CD4-positive, CD25-positive, alpha-beta regulatory T cell (primary cell): ENCODE measurements around the gene MMP28. TPM values are rescaled to one million over a fixed set of nuclear protein-coding genes. Genes with fewer than 3 reads are reported as not detected.

Source experiments
- ATAC-seq, 2 donors: fragments of 150-1000 bp; cut with Tn5 transposase; one replicate each; pipeline ENCODE4 v1.10.0; 2021; ENCODE audit warnings: low read depth in 2 of 2, moderate number of reproducible peaks in 2 of 2, moderate library complexity in 1 of 2
- DNase-seq, 3 donors: peaks; one replicate each; pipeline versions ENCODE4 v3.0.0 to v3.0.0-alpha.2; 2012 to 2022; ENCODE audit warnings: mixed read lengths in 1 of 3
- H3K27ac ChIP-seq: one replicate; pipeline ENCODE4 v1.7.0; 2013; ENCODE audit warnings: mild to moderate bottlenecking, low read length; ENCODE audit not compliant: insufficient read depth, poor library complexity, severe bottlenecking
- H3K27me3 ChIP-seq: one replicate; pipeline ENCODE4 v1.7.0; 2013; ENCODE audit warnings: low read length; ENCODE audit not compliant: control insufficient read depth, insufficient read depth
- H3K36me3 ChIP-seq: one replicate; pipeline ENCODE4 v1.7.0; 2013; ENCODE audit warnings: mild to moderate bottlenecking, low read length, moderate library complexity; ENCODE audit not compliant: control insufficient read depth, insufficient read depth
- H3K4me1 ChIP-seq: 2 replicates; pipeline ENCODE4 v1.7.0; 2013; ENCODE audit warnings: mild to moderate bottlenecking, low read length; ENCODE audit not compliant: insufficient read depth, control insufficient read depth, poor library complexity, severe bottlenecking
- H3K4me3 ChIP-seq: one replicate; pipeline ENCODE4 v1.7.0; 2013; ENCODE audit warnings: low read depth, mild to moderate bottlenecking, low read length, moderate library complexity
- H3K9me3 ChIP-seq, 2 experiments: 1 replicate in 1 of 2; 2 replicates in 1 of 2; pipeline ENCODE4 v1.7.0; 2013; ENCODE audit warnings: low read length in 2 of 2, mild to moderate bottlenecking in 1 of 2, moderate library complexity in 1 of 2; ENCODE audit not compliant: control insufficient read depth in 2 of 2
- H3K27ac Mint-ChIP-seq, 3 donors: one replicate each; pipeline ENCODE4 v1.8.0; 2020 to 2022; ENCODE audit warnings: mild to moderate bottlenecking in 3 of 3, mixed read lengths in 3 of 3, moderate library complexity in 2 of 3
- H3K27me3 Mint-ChIP-seq: one replicate; pipeline ENCODE4 v1.8.0; 2022; ENCODE audit warnings: mild to moderate bottlenecking, mixed read lengths
- H3K36me3 Mint-ChIP-seq: one replicate; pipeline ENCODE4 v1.8.0; 2020; ENCODE audit warnings: mixed read lengths
- H3K4me1 Mint-ChIP-seq, 4 donors: one replicate each; pipeline ENCODE4 v1.8.0; 2020 to 2022; ENCODE audit warnings: mixed read lengths in 4 of 4, mild to moderate bottlenecking in 1 of 4
- H3K4me3 Mint-ChIP-seq, 4 donors: one replicate each; pipeline ENCODE4 v1.8.0; 2020 to 2022; ENCODE audit warnings: mild to moderate bottlenecking in 4 of 4, mixed read lengths in 4 of 4, moderate library complexity in 3 of 4
- H3K9me3 Mint-ChIP-seq, 7 donors: one replicate each; pipeline ENCODE4 v1.8.0; 2020 to 2022; ENCODE audit warnings: mixed read lengths in 7 of 7, mild to moderate bottlenecking in 3 of 7, moderate library complexity in 2 of 7
- polyA plus RNA-seq, 4 donors: library from polyadenylated mRNA; unstranded; fragments of 300-500 nt; fragmentation: Illumina TruSeq; gene quantifications; one replicate each; pipeline ENCODE4 v1.2.3, GENCODE V29; 2021
- total RNA-seq: library from RNA; stranded (reverse); gene quantifications from one replicate; pipeline ENCODE4 v1.2.3, GENCODE V29; 2022

The MMP28 gene
- total and polyA plus RNA-seq, 5 donors from 2014 or later: 0.80 to 4.3 (median 2.7) TPM; not detected in 2

DNA sequence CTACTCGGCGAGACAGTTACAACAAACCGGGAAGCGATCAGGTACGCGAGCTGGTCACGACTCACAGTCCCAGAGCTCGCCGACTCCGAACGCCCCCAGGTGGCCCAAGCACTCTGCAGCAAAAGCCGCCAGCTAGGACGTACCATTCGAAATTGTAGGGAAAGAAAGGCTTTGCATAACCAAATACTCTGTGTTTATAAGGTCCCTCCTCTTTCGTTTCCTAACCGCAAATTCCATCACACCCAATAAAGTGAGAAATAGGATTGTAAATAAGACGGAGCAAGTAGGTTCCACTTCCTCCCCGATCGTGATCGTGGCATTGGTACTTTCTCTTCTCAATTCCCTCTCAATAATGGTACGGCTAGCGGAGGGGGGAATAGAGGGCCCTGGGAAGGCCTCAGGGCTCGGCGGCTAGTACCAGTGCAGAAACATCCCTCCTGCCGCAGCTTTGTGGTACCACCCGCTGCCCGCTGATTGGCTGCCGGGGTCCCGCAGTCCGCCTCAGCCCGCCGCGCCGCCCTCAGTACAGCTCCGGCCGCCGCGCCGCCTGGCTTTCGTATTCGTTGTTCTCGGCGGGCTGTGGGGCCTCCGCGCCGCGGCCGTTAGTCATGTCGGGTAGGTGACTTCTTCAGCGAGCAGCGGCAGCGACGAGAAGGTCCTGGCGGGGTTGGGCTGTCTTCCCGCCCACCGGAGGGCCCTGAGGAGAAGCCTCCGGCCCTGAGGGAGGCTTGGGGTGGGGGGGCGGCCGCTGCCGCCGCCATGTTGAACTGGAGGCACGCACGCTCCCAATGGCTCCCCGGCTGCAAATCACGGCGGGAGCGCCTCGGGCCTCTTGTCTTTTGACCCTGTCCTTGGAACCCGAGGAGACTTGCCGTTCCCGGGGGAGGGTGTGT lies 13.8 kb upstream of the MMP28 start, which contains the start of gene TAF15:
TAF15 (plus strand) TSS at position 523 of the 893 bp plus-strand sequence; CDS start at position 609, 86 bp downstream.
- Histone ChIP-seq H3K4me3 (peak within 1 kb of the TSS; percentile 96), H3K27me3 (no peaks in the 10 kb centered on the region), H3K36me3 (no peaks in the 10 kb centered on the region), H3K4me1 (peaks cover 44% of the 10 kb centered on the region), H3K27ac (peak within 1 kb of the TSS; percentile 89), H3K9me3 (no peaks in the 10 kb centered on the region)
- ATAC-seq (peak; percentile 96), DNase-seq (peak; percentile 94 to 99 (median 98))
- peak within 1 kb of the TSS; percentile 98 to 99 (median 99) for H3K27ac Mint-ChIP-seq
- H3K4me1 Mint-ChIP-seq: peaks cover 23 to 66% (median 46%) of the 10 kb centered on the region in 4 donors
- H3K36me3 Mint-ChIP-seq: peaks cover 5% of the 10 kb centered on the region
- no peaks in the 10 kb centered on the region for H3K9me3 Mint-ChIP-seq
- H3K27me3 Mint-ChIP-seq: no peaks in the 10 kb centered on the region
- H3K4me3 Mint-ChIP-seq: peak within 1 kb of the TSS; percentile 89 to 97 (median 96)

DNA sequence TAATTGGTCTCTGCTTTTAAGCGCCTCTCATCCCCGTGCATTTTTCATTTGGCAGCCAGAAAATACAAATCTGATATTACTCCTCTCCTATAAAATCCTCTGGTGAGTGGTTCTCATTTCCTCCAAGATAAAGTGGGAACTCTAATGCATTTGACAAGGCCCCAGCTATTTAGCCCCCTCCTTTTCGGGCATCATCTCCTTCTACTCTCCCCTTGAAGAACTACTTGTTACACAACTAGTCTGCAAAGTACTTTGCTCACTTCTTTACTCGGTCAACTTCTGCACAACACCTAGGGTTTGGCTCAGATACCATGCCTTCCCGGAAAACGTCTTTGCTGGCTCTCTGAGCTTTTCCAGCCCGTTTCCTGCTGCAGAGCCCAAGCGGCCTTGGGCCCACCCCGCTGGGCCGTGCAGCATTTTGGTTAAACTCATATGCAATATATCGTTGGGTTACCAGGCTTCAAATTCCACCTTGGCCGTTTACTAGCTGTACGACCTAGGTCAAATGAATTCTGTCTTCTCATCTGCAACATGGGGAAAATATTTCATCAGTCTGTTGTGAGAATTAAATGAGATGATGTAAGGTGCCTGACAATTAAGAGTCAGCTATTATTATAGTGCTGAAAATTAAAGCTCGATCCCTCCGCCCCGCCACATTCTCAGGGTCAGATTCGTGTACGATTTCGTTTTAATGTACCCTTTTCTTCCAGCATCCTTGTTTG lies 13.0 kb upstream of the MMP28 start:
- ATAC-seq (no peak), DNase-seq (no peak)
- Histone ChIP-seq H3K4me1 (peaks cover 43% of the 10 kb centered on the region), H3K4me3 (peak overlapping the region; percentile 96), H3K36me3 (no peaks in the 10 kb centered on the region), H3K27ac (peak overlapping the region; percentile 89), H3K27me3 (no peaks in the 10 kb centered on the region), H3K9me3 (no peaks in the 10 kb centered on the region)
- Mint-ChIP-seq H3K27me3 (no peaks in the 10 kb centered on the region), H3K4me1 (peaks cover 17 to 59% (median 40%) of the 10 kb centered on the region in 4 donors), H3K4me3 (peak overlapping the region; percentile 89 to 97 (median 96)), H3K36me3 (no peaks in the 10 kb centered on the region), H3K27ac (peak overlapping the region; percentile 98 to 99 (median 99)), H3K9me3 (no peaks in the 10 kb centered on the region)

DNA sequence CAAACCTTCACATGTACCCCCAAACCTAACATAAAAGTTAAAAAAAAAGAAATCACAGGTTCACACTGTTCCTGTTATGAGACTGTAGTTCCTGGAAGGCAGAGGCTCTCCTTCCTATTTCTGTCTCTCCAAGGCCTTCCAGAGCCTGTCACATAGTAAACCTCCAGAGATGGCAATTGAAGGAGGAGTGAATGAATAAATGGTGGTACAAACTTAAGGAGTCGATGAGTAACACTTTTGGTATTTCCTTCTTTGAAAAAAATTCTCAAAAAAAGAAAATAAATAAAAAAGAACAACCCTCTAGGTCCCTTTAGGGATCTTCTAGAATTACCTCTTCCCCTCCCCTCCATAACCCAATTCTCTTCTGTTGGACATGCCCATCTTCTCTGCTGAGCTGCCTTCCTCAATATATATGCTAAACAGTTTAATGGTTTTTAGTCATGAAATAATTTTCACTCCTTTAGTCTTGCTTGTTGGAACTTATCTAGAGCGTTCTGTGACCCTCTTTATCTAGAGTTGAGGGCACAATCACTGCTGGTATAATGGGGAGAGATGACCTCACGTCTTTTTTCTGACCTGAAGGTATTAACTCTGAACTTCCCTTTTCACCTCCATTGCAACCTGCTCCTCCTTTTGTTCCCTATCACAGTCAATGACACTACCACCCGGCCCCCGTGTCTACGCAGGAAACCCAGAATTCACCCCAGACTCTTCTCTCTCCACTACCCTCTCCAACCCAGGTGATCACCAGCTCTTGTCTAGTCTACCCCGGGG lies 12.1 kb upstream of the MMP28 start:
- Mint-ChIP-seq H3K9me3 (no peaks in the 10 kb centered on the region), H3K36me3 (no peaks in the 10 kb centered on the region), H3K4me1 (peaks cover 10 to 53% (median 34%) of the 10 kb centered on the region in 4 donors), H3K4me3 (peak overlapping the region in 3 of 4 donors; percentile 35 to 89 (median 39)), H3K27me3 (no peaks in the 10 kb centered on the region), H3K27ac (peak overlapping the region; percentile 38 to 98 (median 67))
- Histone ChIP-seq H3K27me3 (no peaks in the 10 kb centered on the region), H3K9me3 (no peaks in the 10 kb centered on the region), H3K4me3 (no peak overlapping the region), H3K4me1 (peaks cover 37% of the 10 kb centered on the region), H3K36me3 (no peaks in the 10 kb centered on the region), H3K27ac (peak overlapping the region; percentile 89)
- ATAC-seq: no peak
- DNase-seq: no peak

DNA sequence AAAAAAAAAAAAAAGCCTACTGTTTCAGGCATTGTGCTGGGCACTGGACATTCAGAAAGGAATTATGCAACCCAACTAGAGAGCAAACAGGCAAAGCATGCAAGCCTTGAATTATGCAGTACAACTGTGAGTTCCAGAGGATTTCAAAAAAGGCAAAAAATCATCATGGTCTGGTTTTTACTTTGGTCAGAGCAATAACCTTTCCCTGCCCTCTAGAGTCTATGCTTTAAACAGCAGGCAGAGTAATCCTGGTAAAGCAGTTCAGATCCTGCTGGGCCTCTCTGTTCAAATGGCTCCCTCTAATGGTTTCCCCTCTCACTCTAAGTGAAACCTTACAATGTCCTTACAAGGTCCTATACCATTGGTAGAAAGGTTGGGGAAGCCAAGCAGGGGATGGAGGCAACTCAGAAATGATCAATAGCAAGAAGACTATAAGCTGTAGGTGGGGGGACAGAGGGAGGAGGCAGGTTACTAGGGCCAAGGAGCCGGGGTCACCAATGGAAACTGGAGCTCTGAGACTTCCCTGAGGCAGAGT lies 9.3 kb upstream of the MMP28 start:
- peak in 2 of 3 donors; percentile 63 to 90 for DNase-seq
- Mint-ChIP-seq H3K36me3 (no peaks in the 10 kb centered on the region), H3K4me1 (peaks cover 0 to 39% (median 16%) of the 10 kb centered on the region in 4 donors), H3K27ac (no peak overlapping the region), H3K9me3 (no peaks in the 10 kb centered on the region), H3K4me3 (peak overlapping the region in 1 of 4 donors; percentile 64), H3K27me3 (peaks cover 5% of the 10 kb centered on the region)
- H3K36me3 ChIP-seq: no peaks in the 10 kb centered on the region
- H3K27ac ChIP-seq: no peak overlapping the region
- no peaks in the 10 kb centered on the region for H3K9me3 ChIP-seq
- no peak overlapping the region for H3K4me3 ChIP-seq
- H3K4me1 ChIP-seq: peaks cover 12% of the 10 kb centered on the region
- no peaks in the 10 kb centered on the region for H3K27me3 ChIP-seq
- ATAC-seq: peak; percentile 10 to 14

DNA sequence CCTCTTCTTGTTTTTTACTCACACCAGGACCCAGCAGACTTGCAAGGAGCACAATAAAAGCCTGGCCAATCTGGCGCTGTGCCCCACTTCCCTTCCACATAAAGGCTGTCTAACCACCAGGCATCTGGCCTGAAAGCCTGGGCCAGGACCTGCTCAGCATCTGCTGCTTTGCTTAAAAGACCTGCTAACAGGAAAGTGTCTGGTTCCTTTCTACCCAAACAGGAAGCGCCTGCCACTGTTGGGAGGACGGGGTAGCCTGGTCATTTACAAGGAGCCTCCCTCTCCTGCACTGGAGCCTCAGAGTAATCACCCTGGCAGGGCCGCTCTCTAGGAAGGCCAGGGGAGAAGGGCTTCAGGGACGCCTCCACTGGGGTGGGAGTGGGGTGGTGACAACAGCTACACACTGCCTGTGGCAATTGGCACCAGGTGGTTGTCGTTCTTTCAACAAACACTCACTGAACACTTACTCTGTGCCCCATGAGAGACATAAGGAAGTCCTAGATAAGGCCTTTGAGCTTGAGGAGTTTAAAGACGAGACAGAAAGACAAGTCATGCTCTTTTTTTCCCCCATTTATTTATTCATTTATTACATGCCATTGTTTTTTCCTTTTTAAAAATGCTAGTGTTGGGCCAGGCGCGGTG lies 6.3 kb upstream of the MMP28 start:
- Mint-ChIP-seq H3K4me3 (peak overlapping the region in 1 of 4 donors; percentile 29), H3K36me3 (no peaks in the 10 kb centered on the region), H3K27ac (peak overlapping the region; percentile 49 to 91 (median 77)), H3K4me1 (peaks cover 0 to 18% (median 4%) of the 10 kb centered on the region in 4 donors), H3K27me3 (peaks cover 27% of the 10 kb centered on the region), H3K9me3 (peaks cover 0 to 1% (median 0%) of the 10 kb centered on the region in 7 donors)
- peak in 1 of 3 donors; percentile 56 for DNase-seq
- peak; percentile 17 to 30 for ATAC-seq
- Histone ChIP-seq H3K4me3 (no peak overlapping the region), H3K4me1 (peaks cover 3% of the 10 kb centered on the region), H3K36me3 (no peaks in the 10 kb centered on the region), H3K27ac (no peak overlapping the region), H3K9me3 (no peaks in the 10 kb centered on the region), H3K27me3 (peaks cover 15% of the 10 kb centered on the region)

DNA sequence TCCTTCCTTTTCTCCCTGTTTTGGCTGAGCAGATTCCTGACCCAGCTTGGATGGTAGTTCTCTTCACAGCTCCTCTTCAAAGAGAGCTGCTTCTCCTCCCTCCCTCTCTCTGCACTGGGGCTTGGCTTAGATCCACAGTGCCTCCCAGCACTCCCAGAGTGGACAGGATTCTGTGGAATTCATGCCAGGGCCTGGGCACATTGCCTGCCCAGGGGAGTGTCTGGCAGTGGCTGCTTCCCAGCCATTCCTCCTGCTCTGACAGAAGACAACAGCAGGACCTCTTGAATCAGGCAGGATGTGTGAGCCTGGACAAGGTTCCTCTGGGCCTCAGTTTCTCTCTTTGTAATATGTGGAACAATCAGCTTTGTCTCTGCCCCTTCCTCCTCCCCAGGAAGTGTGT lies 4.5 kb upstream of the MMP28 start:
- Histone ChIP-seq H3K4me1 (peaks cover 11% of the 10 kb centered on the region), H3K36me3 (no peaks in the 10 kb centered on the region), H3K9me3 (no peaks in the 10 kb centered on the region), H3K4me3 (no peak overlapping the region), H3K27ac (no peak overlapping the region), H3K27me3 (peaks cover 23% of the 10 kb centered on the region)
- H3K9me3 Mint-ChIP-seq: peaks cover 0 to 1% (median 0%) of the 10 kb centered on the region in 7 donors
- peak overlapping the region in 1 of 3 donors; percentile 60 for H3K27ac Mint-ChIP-seq
- peaks cover 0 to 28% (median 5%) of the 10 kb centered on the region in 4 donors for H3K4me1 Mint-ChIP-seq
- H3K27me3 Mint-ChIP-seq: peaks cover 37% of the 10 kb centered on the region
- H3K4me3 Mint-ChIP-seq: peak overlapping the region in 2 of 4 donors; percentile 8 to 10
- DNase-seq (no peak), ATAC-seq (no peak)
- no peaks in the 10 kb centered on the region for H3K36me3 Mint-ChIP-seq
